ENCODE data around the gene ATP10B. TPM values are rescaled to one million over a fixed set of nuclear protein-coding genes. Genes with fewer than 3 reads are reported as not detected.
"Not testable (repeated sequence)": the region's sequence is repeated elsewhere in the genome, so short reads cannot be mapped to it uniquely, and the experiment has no call there.

The ATP10B gene
- total RNA-seq, 1 donor from 2014 or later, result not detected

DNA sequence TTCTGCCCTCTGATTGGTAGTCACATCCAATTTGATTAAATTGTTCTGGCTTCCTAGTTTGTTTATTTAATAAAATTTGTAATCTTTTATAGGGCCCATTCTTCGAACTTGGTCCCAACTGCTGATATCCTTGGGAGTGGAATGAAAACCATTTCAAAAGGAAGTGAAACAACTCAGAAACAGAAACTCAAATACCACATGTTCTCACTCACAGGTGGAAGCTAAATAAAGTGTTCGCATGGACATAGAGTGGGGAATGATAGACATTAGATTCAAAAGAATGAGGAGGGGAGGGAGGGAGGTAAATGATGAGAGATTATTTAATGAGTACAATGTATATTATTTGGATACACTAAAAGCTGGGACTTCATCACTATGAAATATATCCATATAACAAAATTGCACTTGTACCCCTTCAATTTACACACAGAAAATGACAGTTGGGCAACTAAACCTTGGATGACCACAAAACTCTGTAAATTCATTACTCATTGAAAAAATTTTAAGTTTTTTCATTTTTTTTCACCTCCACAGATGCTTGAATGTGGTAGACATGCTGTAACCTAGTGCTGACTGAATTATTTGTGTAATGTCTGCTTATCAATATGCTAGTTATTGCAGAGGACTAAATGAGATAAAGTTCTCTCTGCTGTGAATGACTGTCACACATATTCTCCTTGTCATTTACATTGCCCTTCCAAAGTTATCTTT, 16.0 kb downstream of the ATP10B start:
- TF ChIP-seq CTCF (IDR thresholded peaks at IDR 0.05; ENCODE audit: borderline replicate concordance), result no peak
- Histone ChIP-seq H3K36me3 (no peaks in the 10 kb centered on the region), H3K27ac (replicated peaks) (no peak overlapping the region), H3K4me3 (no peak overlapping the region), H3K4me1 (no peaks in the 10 kb centered on the region), H3K27me3 (ENCODE audit: low read depth) (no peaks in the 10 kb centered on the region), H3K9me3 (replicated peaks) (peaks cover 17% of the 10 kb centered on the region)
- intact Hi-C loops (cut with micrococcal nuclease), result no loop called here
- DNase-seq, result no peak

- intact Hi-C loops (cut with micrococcal nuclease), result no loop called here
Measured at GRCh38 chr5:160835376-160835775, 16.6 kb downstream of the ATP10B start.

DNA sequence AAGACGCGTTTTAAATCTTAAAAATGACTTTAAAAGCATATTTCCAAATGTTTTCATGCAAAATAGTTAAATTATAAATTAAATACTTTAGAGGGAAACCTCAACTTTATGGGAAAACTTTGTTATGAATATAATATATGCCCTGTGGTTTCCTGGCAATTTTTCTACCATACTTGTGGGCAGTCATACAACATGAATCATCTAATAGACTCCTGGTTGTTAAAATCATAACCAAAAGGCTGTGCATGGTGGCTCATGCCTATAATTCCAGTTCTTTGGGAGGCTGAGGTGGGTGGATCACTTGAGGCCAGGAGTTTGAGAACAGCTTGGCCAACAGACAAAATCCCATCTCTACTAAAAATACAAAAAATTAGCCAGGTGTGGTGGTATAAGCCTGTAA, 18.2 kb downstream of the ATP10B start:
- Histone ChIP-seq H3K36me3 (no peaks in the 10 kb centered on the region), H3K4me3 (no peak overlapping the region), H3K4me1 (no peaks in the 10 kb centered on the region), H3K9me3 (replicated peaks) (peaks cover 30% of the 10 kb centered on the region), H3K27ac (replicated peaks) (no peak overlapping the region), H3K27me3 (ENCODE audit: low read depth) (no peaks in the 10 kb centered on the region)
- DNase-seq, result no peak
- intact Hi-C loops (cut with micrococcal nuclease), result no loop called here
- TF ChIP-seq CTCF (IDR thresholded peaks at IDR 0.05; ENCODE audit: borderline replicate concordance), result no peak

More at GRCh38 chr5:160835376-160835775, 16.6 kb downstream of the ATP10B start:
- H3K9me3 ChIP-seq (replicated peaks), result peaks cover 17% of the 10 kb centered on the region
- H3K4me1 ChIP-seq, result no peaks in the 10 kb centered on the region
- no peaks in the 10 kb centered on the region for H3K36me3 ChIP-seq
- DNase-seq, result no peak
- no peaks in the 10 kb centered on the region for H3K27me3 ChIP-seq (ENCODE audit: low read depth)
- TF ChIP-seq CTCF (IDR thresholded peaks at IDR 0.05; ENCODE audit: borderline replicate concordance), result no peak
- H3K4me3 ChIP-seq, result no peak overlapping the region
- H3K27ac ChIP-seq (replicated peaks), result no peak overlapping the region

DNA sequence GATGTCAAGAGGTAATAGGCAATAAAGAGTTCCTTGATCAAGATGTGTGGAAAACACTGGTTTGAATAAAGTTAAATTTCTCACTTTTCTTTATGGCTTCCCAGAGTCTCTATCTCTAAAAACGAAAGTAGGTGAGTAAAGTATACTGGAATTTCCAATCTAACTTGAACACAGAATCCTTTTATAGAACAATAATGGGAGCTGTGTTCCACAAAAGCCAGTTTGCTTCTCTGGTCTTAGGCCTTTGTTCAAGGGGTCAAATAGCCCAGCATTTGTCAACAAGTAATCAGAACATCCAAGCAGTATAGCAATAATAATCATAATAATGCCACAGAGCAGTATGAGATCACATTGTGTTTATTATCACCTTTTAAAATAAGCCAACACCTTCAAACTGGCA, 20.2 kb downstream of the ATP10B start:
- DNase-seq, result no peak
- Histone ChIP-seq H3K27ac (replicated peaks) (no peak overlapping the region), H3K36me3 (no peaks in the 10 kb centered on the region), H3K4me3 (no peak overlapping the region), H3K4me1 (no peaks in the 10 kb centered on the region), H3K27me3 (ENCODE audit: low read depth) (no peaks in the 10 kb centered on the region), H3K9me3 (replicated peaks) (peaks cover 41% of the 10 kb centered on the region)
- no peak for TF ChIP-seq CTCF (IDR thresholded peaks at IDR 0.05; ENCODE audit: borderline replicate concordance)
- intact Hi-C loops (cut with micrococcal nuclease), result no loop called here

GRCh38 chr5:160824301-160825001, 27.6 kb downstream of the ATP10B start:
- H3K27me3 ChIP-seq (ENCODE audit: low read depth), result no peaks in the 10 kb centered on the region
- no peak for DNase-seq
- no peak overlapping the region for H3K27ac ChIP-seq (replicated peaks)
- no peaks in the 10 kb centered on the region for H3K4me1 ChIP-seq
- no peak overlapping the region for H3K4me3 ChIP-seq
- intact Hi-C loops (cut with micrococcal nuclease), result no loop called here
- H3K36me3 ChIP-seq, result no peaks in the 10 kb centered on the region
- H3K9me3 ChIP-seq (replicated peaks), result peaks cover 74% of the 10 kb centered on the region
- TF ChIP-seq CTCF (IDR thresholded peaks at IDR 0.05; ENCODE audit: borderline replicate concordance), result no peak

GRCh38 chr5:160812996-160813395, 39.0 kb downstream of the ATP10B start:
- H3K4me1 ChIP-seq; H3K27me3 ChIP-seq (ENCODE audit: low read depth); intact Hi-C loops (cut with micrococcal nuclease); H3K4me3 ChIP-seq; DNase-seq; H3K36me3 ChIP-seq; H3K27ac ChIP-seq (replicated peaks): not testable (repeated sequence)
- H3K9me3 ChIP-seq (replicated peaks), result peaks cover 32% of the 10 kb centered on the region
